ENCODE results near the gene ABHD11. TPM values are rescaled to one million over a fixed set of nuclear protein-coding genes. Genes with fewer than 3 reads are reported as not detected.

Gene ABHD11
- total and polyA plus RNA-seq, 9 of the 15 experiments (the other 6 are each of a cell fraction or from before 2014, with no cell fraction given): 7.7 to 44.2 (median 18.9) TPM

GRCh38 chr7:73734619-73735527, 3.7 kb downstream of the ABHD11 start:
- Histone ChIP-seq H3K27me3 (ENCODE audit: control insufficient read depth in 2 of 2, insufficient read depth in 2 of 2, low read length in 2 of 2) (no peaks in the 10 kb centered on the region; a peak in 1 of 5 replicates), H2AFZ (ENCODE audit: low read depth, low read length) (no peak overlapping the region), H3K4me3 (no peak overlapping the region), H3K9ac (ENCODE audit: insufficient read depth in 1 of 2, low read depth in 2 of 2, low read length in 2 of 2) (peak overlapping the region in 1 of 2 experiments; percentile 56; a peak in 3 of 4 replicates), H3K36me3 (ENCODE audit: control insufficient read depth, insufficient read depth, low read length) (peaks cover 24% of the 10 kb centered on the region), H3K27ac (ENCODE audit: extremely low read depth, low read depth, low read length) (no peak overlapping the region; the same call in 2 of the 3 replicates), H3K4me1 (replicated peaks in 1 of 2; ENCODE audit: control insufficient read depth in 2 of 2, insufficient read depth in 2 of 2, low read length in 2 of 2) (peaks cover 5 to 51% of the 10 kb centered on the region in 2 experiments; a peak in 3 of 5 replicates), H4K20me1 (replicated peaks; ENCODE audit: control insufficient read depth, insufficient read depth, low read length) (peaks cover 21% of the 10 kb centered on the region), H3K79me2 (ENCODE audit: control insufficient read depth, insufficient read depth, low read length) (peaks cover 19% of the 10 kb centered on the region), H3K9me3 (replicated peaks; ENCODE audit: control insufficient read depth, insufficient read depth, low read depth, low read length) (no peaks in the 10 kb centered on the region), H3K4me2 (ENCODE audit: insufficient read depth, low read length) (no peak overlapping the region), H3K9me1 (ENCODE audit: control insufficient read depth, insufficient read depth, low read length) (peaks cover 4% of the 10 kb centered on the region)
- CTCF ChIA-PET (ENCODE audit: low intra/inter-chr PET ratio): interaction anchor here (0.7 to 2.9 kb wide), 3 partner anchors 122 to 297 kb away, joined by 3 to 7 read pairs (median 6); no protein-coding TSS in a partner anchor
- DNase-seq (ENCODE audit: extremely low read depth in 1 of 4, low spot score in 3 of 4): peak; percentile 76 to 93 (median 81)
- WGBS (ENCODE audit: insufficient coverage, low coverage, missing lambda C conversion rate): 47% methylated on average over 15 of the region's 16 CpGs
- POLR2A ChIA-PET: interaction anchor here (0.6 to 1.0 kb wide), 13 partner anchors 33 to 214 kb away, joined by 3 to 5 read pairs (median 3); partner anchors contain the start of genes MLXIPL and TBL2
- intact Hi-C loops (cut with micrococcal nuclease): loop anchor here (5.0 to 10.0 kb wide), 2 partner anchors 68 to 400 kb away; partner anchors contain the start of gene VPS37D
- peak; percentile 80 for ATAC-seq
- in situ Hi-C loops (cut with MboI): loop anchor here (5.0 to 10.0 kb wide), 2 partner anchors 128 to 400 kb away; no protein-coding TSS in a partner anchor
- peak; percentile 98 for FAIRE-seq
- no TSS peak for BruUV-seq (replicated peaks)
- TF ChIP-seq ZKSCAN1 (IDR thresholded peaks at IDR 0.05; ENCODE audit: low read depth, low read length) (0 out of 2 replicates have a peak, but pooled peaks have one; percentile 46), NCOA4 (IDR thresholded peaks at IDR 0.05; ENCODE audit: partially characterized antibody) (no peak), HDAC3 (IDR thresholded peaks at IDR 0.05; ENCODE audit: borderline replicate concordance, partially characterized antibody) (no peak), TRIM28 (IDR thresholded peaks at IDR 0.05) (no peak), CBFB (CRISPR knock-in tag; IDR thresholded peaks at IDR 0.05) (peak; percentile 81; the same call in 1 of the 2 replicates), ZNF134 (CRISPR knock-in tag; conservative IDR thresholded peaks at IDR 0.05) (no peak), CHD4 (IDR thresholded peaks at IDR 0.05; ENCODE audit: insufficient read depth, insufficient replicate concordance, low read depth, low read length, poor library complexity, severe bottlenecking) (no peak), PHTF2 (CRISPR knock-in tag; IDR thresholded peaks at IDR 0.05) (no peak), CREBBP (IDR thresholded peaks at IDR 0.05; ENCODE audit: low read depth, low read length) (no peak), CSDE1 (IDR thresholded peaks at IDR 0.05) (no peak), SIN3A (IDR thresholded peaks at IDR 0.05; ENCODE audit: borderline replicate concordance in 2 of 2, control insufficient read depth in 1 of 2, low read depth in 2 of 2, low read length in 2 of 2) (no peak), GATAD2B (IDR thresholded peaks at IDR 0.05; ENCODE audit: borderline replicate concordance) (no peak), ZNF174 (CRISPR knock-in tag; IDR thresholded peaks at IDR 0.05) (no peak)
- TF ChIP-seq, protein P1, sequence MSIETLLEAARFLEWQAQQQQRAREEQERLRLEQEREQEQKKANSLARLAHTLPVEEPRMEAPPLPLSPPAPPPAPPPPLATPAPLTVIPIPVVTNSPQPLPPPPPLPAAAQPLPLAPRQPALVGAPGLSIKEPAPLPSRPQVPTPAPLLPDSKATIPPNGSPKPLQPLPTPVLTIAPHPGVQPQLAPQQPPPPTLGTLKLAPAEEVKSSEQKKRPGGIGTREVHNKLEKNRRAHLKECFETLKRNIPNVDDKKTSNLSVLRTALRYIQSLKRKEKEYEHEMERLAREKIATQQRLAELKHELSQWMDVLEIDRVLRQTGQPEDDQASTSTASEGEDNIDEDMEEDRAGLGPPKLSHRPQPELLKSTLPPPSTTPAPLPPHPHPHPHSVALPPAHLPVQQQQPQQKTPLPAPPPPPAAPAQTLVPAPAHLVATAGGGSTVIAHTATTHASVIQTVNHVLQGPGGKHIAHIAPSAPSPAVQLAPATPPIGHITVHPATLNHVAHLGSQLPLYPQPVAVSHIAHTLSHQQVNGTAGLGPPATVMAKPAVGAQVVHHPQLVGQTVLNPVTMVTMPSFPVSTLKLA (conservative IDR thresholded peaks at IDR 0.05): peak in 1 of 2 experiments; percentile 49; a peak in 2 of 4 replicates
- TF ChIP-seq, protein P2, sequence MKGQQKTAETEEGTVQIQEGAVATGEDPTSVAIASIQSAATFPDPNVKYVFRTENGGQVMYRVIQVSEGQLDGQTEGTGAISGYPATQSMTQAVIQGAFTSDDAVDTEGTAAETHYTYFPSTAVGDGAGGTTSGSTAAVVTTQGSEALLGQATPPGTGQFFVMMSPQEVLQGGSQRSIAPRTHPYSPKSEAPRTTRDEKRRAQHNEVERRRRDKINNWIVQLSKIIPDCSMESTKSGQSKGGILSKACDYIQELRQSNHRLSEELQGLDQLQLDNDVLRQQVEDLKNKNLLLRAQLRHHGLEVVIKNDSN (CRISPR knock-in tag; IDR thresholded peaks at IDR 0.05): 0 out of 2 replicates have a peak, but pooled peaks have one; percentile 24
- TF ChIP-seq, protein P3, sequence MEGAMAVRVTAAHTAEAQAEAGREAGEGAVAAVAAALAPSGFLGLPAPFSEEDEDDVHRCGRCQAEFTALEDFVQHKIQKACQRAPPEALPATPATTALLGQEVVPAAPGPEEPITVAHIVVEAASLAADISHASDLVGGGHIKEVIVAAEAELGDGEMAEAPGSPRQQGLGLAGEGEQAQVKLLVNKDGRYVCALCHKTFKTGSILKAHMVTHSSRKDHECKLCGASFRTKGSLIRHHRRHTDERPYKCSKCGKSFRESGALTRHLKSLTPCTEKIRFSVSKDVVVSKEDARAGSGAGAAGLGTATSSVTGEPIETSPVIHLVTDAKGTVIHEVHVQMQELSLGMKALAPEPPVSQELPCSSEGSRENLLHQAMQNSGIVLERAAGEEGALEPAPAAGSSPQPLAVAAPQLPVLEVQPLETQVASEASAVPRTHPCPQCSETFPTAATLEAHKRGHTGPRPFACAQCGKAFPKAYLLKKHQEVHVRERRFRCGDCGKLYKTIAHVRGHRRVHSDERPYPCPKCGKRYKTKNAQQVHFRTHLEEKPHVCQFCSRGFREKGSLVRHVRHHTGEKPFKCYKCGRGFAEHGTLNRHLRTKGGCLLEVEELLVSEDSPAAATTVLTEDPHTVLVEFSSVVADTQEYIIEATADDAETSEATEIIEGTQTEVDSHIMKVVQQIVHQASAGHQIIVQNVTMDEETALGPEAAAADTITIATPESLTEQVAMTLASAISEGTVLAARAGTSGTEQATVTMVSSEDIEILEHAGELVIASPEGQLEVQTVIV (CRISPR knock-in tag; IDR thresholded peaks at IDR 0.05; ENCODE audit: borderline replicate concordance): no peak

Data from K562 (cell line).